Smooth muscle cell (in vitro differentiated cells): ENCODE data around the gene GATA6. TPM values are rescaled to one million over a fixed set of nuclear protein-coding genes. Genes with fewer than 3 reads are reported as not detected.

Source experiments
- DNase-seq: peaks from one replicate; lab custom pipeline; 2025; ENCODE audit not compliant: unreplicated experiment; lab: John Stamatoyannopoulos, UW
- H2AFZ ChIP-seq: fragments of 200-600 bp; sonication (generic); 2 replicates; pipeline ENCODE4 v1.6.0; 2016; ENCODE audit warnings: antibody characterized with exemption, low read depth, mild to moderate bottlenecking
- H3F3A ChIP-seq: fragments of 200-600 bp; sonication (generic); 2 replicates; pipeline ENCODE4 v1.6.0; 2017; ENCODE audit warnings: antibody characterized with exemption, low read depth
- H3K27ac ChIP-seq: fragments of 200-600 bp; sonication (generic); 2 replicates; pipeline ENCODE4 v1.5.1; 2016; ENCODE audit warnings: low read depth, mild to moderate bottlenecking
- H3K27me3 ChIP-seq: fragments of 200-600 bp; sonication (generic); 2 replicates; pipeline ENCODE4 v1.6.1; 2016; ENCODE audit warnings: low read depth, mild to moderate bottlenecking
- H3K36me3 ChIP-seq: fragments of 200-600 bp; sonication (generic); 2 replicates; pipeline ENCODE4 v1.5.1; 2016; ENCODE audit warnings: low read depth
- H3K4me1 ChIP-seq: fragments of 200-600 bp; sonication (generic); 2 replicates; pipeline ENCODE4 v1.5.1; 2016; ENCODE audit warnings: low read depth
- H3K4me2 ChIP-seq: fragments of 200-600 bp; sonication (generic); 2 replicates; pipeline ENCODE4 v1.6.0; 2016; ENCODE audit warnings: mild to moderate bottlenecking
- H3K4me3 ChIP-seq: fragments of 200-600 bp; sonication (generic); 2 replicates; pipeline ENCODE4 v1.5.1; 2016; ENCODE audit warnings: mild to moderate bottlenecking
- H3K79me2 ChIP-seq: fragments of 200-600 bp; sonication (generic); 2 replicates; pipeline ENCODE4 v1.6.0; 2016; ENCODE audit warnings: low read depth, mild to moderate bottlenecking
- H3K9ac ChIP-seq: fragments of 200-600 bp; sonication (generic); 2 replicates; pipeline ENCODE4 v1.6.0; 2016; ENCODE audit warnings: low read depth
- H3K9me3 ChIP-seq: fragments of 200-600 bp; sonication (generic); replicated peaks from 2 replicates; pipeline ENCODE4 v1.5.1; 2016; ENCODE audit warnings: low read depth
- H4K20me1 ChIP-seq: fragments of 200-600 bp; sonication (generic); 2 replicates; pipeline ENCODE4 v1.6.0; 2016; ENCODE audit warnings: low read depth
- WGBS: methylation state at CpG from one replicate; pipeline ENCODE4 v1.1.7; 2016; ENCODE audit warnings: low lambda C conversion rate; 5-methylcytosine and 5-hydroxymethylcytosine counted together
- polyA plus RNA-seq: library from polyadenylated mRNA; unstranded; fragments of >200 nt; fragmentation: Nextera tagmentation; extraction: Ambion mirVana; gene quantifications from 2 replicates; pipeline ENCODE4 v1.2.1, GENCODE V29; 2016
- total RNA-seq: library from RNA; depleted of rRNA; stranded (reverse); fragments of >200 nt; gene quantifications from 2 replicates; pipeline ENCODE4 v1.2.3, GENCODE V29; 2014
- TF ChIP-seq, protein P1 (sequence below): fragments of 200-600 bp; sonication (generic); IDR thresholded peaks from 2 replicates; pipeline ENCODE4 v1.5.1; 2017; ENCODE audit warnings: borderline replicate concordance, mild to moderate bottlenecking, antibody characterized with exemption; ENCODE audit not compliant: insufficient read depth, poor library complexity, severe bottlenecking

Gene GATA6
- total and polyA plus RNA-seq, 2 experiments from 2014 or later: 48.5 to 49.9 TPM

- peak overlapping the region; percentile 65 for H3K27ac ChIP-seq
These were observed 4.0 kb downstream of the GATA6 start for GRCh38 chr18:22173221-22173927.

DNA sequence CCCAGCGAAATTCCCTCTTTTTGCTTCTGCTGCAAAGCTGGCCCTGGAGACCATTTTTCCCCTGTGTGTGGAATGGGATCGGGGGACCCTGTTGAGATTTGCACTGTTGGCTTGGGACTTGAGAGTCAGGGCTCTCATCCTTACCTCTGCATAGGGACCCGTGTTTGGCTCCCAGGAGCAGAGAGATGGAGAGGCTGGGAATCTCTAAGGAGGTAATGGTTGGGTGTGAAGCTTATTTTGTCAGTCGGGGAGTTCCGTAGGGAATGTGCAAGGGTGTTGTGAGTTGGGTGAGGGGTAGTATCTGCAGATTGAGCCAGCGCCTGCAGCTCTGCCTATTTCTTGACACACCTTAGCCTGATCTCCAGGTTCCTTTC lies 4.5 kb downstream of the GATA6 start:
- Histone ChIP-seq H3K4me3 (peak overlapping the region; percentile 92), H4K20me1 (peaks cover 88% of the 10 kb centered on the region), H3K36me3 (no peaks in the 10 kb centered on the region), H3F3A (no peaks in the 10 kb centered on the region), H3K9me3 (no peaks in the 10 kb centered on the region), H3K9ac (peak overlapping the region; percentile 65), H3K27ac (peak overlapping the region; percentile 65), H3K79me2 (peaks cover 98% of the 10 kb centered on the region), H3K4me2 (peak overlapping the region; percentile 96), H3K4me1 (peaks cover 11% of the 10 kb centered on the region), H2AFZ (no peak overlapping the region), H3K27me3 (peaks cover 5% of the 10 kb centered on the region)
- no peak for DNase-seq
- 16% methylated on average over 6 of the region's 6 CpGs for WGBS
- TF ChIP-seq, protein P1, sequence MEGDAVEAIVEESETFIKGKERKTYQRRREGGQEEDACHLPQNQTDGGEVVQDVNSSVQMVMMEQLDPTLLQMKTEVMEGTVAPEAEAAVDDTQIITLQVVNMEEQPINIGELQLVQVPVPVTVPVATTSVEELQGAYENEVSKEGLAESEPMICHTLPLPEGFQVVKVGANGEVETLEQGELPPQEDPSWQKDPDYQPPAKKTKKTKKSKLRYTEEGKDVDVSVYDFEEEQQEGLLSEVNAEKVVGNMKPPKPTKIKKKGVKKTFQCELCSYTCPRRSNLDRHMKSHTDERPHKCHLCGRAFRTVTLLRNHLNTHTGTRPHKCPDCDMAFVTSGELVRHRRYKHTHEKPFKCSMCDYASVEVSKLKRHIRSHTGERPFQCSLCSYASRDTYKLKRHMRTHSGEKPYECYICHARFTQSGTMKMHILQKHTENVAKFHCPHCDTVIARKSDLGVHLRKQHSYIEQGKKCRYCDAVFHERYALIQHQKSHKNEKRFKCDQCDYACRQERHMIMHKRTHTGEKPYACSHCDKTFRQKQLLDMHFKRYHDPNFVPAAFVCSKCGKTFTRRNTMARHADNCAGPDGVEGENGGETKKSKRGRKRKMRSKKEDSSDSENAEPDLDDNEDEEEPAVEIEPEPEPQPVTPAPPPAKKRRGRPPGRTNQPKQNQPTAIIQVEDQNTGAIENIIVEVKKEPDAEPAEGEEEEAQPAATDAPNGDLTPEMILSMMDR: no peak

More at GRCh38 chr18:22173221-22173927, 4.0 kb downstream of the GATA6 start:
- H3K9me3 ChIP-seq: no peaks in the 10 kb centered on the region
- peaks cover 2% of the 10 kb centered on the region for H3F3A ChIP-seq
- no peak for DNase-seq
- H3K79me2 ChIP-seq: peaks cover 94% of the 10 kb centered on the region
- no peak overlapping the region for H2AFZ ChIP-seq
- H3K4me1 ChIP-seq: peaks cover 11% of the 10 kb centered on the region
- H3K36me3 ChIP-seq: no peaks in the 10 kb centered on the region
- TF ChIP-seq, protein P1: no peak
- WGBS: 13% methylated on average over 22 of the region's 22 CpGs
- peak overlapping the region; percentile 65 for H3K9ac ChIP-seq
- peak overlapping the region; percentile 92 for H3K4me3 ChIP-seq
- H3K4me2 ChIP-seq: peak overlapping the region; percentile 96
- H4K20me1 ChIP-seq: peaks cover 83% of the 10 kb centered on the region
- H3K27me3 ChIP-seq: peaks cover 5% of the 10 kb centered on the region

DNA sequence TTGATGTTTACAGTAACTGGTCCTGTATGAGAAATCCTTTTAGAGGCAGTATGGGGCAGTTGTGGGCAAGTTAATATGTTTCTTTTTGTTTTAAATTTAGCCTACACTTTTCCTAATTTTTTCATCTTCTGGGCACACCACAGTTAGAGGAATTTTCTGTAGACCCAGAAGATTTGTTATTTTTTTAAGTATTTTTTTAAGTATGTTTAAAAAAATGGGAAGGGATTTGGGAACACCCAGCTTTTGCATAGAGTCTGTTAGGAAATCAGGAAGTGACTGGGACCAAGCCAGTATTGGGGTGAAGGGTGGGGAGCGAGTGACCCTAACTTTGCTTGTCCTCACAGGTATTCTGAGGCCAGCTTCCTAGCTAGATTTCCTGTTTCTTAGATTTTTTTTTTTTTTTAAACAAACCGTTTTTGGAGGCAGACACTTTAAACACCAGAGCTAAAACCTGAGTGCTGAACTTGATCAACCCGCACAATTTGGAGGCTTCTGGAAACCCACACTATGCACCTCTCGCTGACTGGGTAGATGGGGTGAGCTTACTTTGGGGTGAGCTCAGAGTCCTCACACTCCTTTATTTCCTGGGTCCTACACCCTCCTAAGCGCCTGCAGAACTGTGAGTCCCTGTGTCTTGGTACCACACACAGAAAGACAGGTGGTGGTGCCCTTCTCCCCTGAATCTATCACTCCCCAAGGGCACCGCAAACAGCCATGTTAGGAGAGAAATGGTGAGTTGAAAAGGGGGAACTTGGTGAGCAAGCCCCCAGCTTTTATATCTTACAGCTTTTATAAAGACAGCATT lies 5.2 kb downstream of the GATA6 start:
- Histone ChIP-seq H3K4me3 (peak overlapping the region; percentile 92), H3K27ac (peak overlapping the region; percentile 65), H2AFZ (no peak overlapping the region)

More for the DNA sequence above, 5.2 kb downstream of the GATA6 start:
- H3K4me2 ChIP-seq: peak overlapping the region; percentile 96
- peaks cover 5% of the 10 kb centered on the region for H3K27me3 ChIP-seq
- H4K20me1 ChIP-seq: peaks cover 94% of the 10 kb centered on the region
- peaks cover 2% of the 10 kb centered on the region for H3F3A ChIP-seq
- WGBS: 30% methylated on average over 6 of the region's 6 CpGs
- H3K9me3 ChIP-seq: no peaks in the 10 kb centered on the region
- peaks cover 98% of the 10 kb centered on the region for H3K79me2 ChIP-seq
- no peak for DNase-seq
- H3K4me1 ChIP-seq: peaks cover 11% of the 10 kb centered on the region
- TF ChIP-seq, protein P1: no peak
- no peaks in the 10 kb centered on the region for H3K36me3 ChIP-seq
- peak overlapping the region; percentile 65 for H3K9ac ChIP-seq
